Transverse colon (tissue), 3 donors: ENCODE data around the gene CEP250.

Experiments
- CTCF ChIP-seq, 5 experiments: fragments of 200-600 bp in 3 of 5; fragments of 450-650 bp in 2 of 5; sonication (generic) in 3 of 5; IDR thresholded peaks; 1 replicate in 2 of 5; 2 replicates in 3 of 5; pipeline ENCODE4 v1.5.1; 2016 to 2017; ENCODE audit warnings: antibody characterized with exemption in 5 of 5, inconsistent platforms in 3 of 5, mild to moderate bottlenecking in 2 of 5, moderate library complexity in 1 of 5
- EP300 ChIP-seq: sonication (generic); formaldehyde crosslinking; IDR thresholded peaks from one replicate; pipeline ENCODE4 v1.6.1; 2017; ENCODE audit warnings: antibody characterized with exemption, low read depth

DNA sequence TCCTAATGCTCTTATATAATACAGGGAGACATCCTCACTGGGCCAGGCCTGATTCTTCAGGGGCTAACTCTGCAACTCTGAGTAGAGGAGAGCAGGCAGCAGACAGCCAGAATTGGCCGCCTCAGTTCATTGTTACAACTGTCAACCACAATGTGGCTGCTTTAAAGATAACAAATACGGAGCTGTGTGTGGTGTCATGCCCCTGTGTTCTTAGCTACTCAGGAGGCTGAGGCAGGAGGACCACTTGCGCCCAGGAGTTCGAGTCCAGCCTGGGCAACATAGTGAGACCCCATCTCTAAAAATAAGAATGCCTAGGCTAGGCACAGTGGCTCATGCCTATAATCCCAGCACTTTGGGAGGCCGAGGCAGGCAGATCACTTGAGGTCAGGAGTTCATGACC is 34.3 kb downstream of the CEP250 start:
- TF ChIP-seq CTCF (IDR thresholded peaks at IDR 0.05) (no peak), EP300 (no peak)
